Caco-2 (cell line): Measurements from ENCODE around the gene SHCBP1. TPM values are rescaled to one million over a fixed set of nuclear protein-coding genes. Genes with fewer than 3 reads are reported as not detected.

Experiments
- BruUV-seq: library from RNA; stranded (reverse); fragments of 400-500 nt; replicated peaks from 2 replicates; lab custom pipeline; 2021; lab: Mats Ljungman, UMichigan
- CTCF ChIA-PET: fragments of 300-600 bp; sonication (Branson Sonifier 250); formaldehyde crosslinking; loops from one replicate; lab custom pipeline; 2022; ENCODE audit warnings: antibody characterized with exemption; lab: Charles Lee
- POLR2A ChIA-PET: fragments of 300-600 bp; sonication (Branson Sonifier 250); formaldehyde crosslinking; loops from one replicate; lab custom pipeline; 2022; ENCODE audit warnings: antibody characterized with exemption; lab: Charles Lee
- DNase-seq, 2 experiments: peaks; one replicate each; pipeline versions ENCODE4 v3.0.0 to v3.0.0-alpha.2; 2020 to 2022
- H3K27me3 ChIP-seq: replicated peaks from 2 replicates; pipeline ENCODE4 v1.6.0; 2011; ENCODE audit warnings: low read length; ENCODE audit not compliant: control insufficient read depth, insufficient read depth
- H3K36me3 ChIP-seq: 2 replicates; pipeline ENCODE4 v1.5.1; 2011; ENCODE audit warnings: low read length; ENCODE audit not compliant: control insufficient read depth, insufficient read depth
- H3K4me1 ChIP-seq: fragments of 250-450 bp; sonication (Bioruptor Pico); 2 replicates; pipeline ENCODE4 v1.5.1; 2020; ENCODE audit warnings: mild to moderate bottlenecking
- H3K4me3 ChIP-seq: 2 replicates; pipeline ENCODE4 v1.5.1; 2011; ENCODE audit warnings: low read depth, mild to moderate bottlenecking, control low read depth, low read length
- H3K9me3 ChIP-seq: fragments of 250-450 bp; sonication (Bioruptor Pico); 2 replicates; pipeline ENCODE4 v1.5.1; 2020; ENCODE audit warnings: mild to moderate bottlenecking, moderate library complexity
- H3K27ac Mint-ChIP-seq: one replicate; pipeline ENCODE4 v1.8.0; 2022; ENCODE audit warnings: mixed read lengths; ENCODE audit not compliant: unreplicated experiment
- H3K27me3 Mint-ChIP-seq: one replicate; pipeline ENCODE4 v1.8.0; 2022; ENCODE audit warnings: mixed read lengths; ENCODE audit not compliant: insufficient read depth, unreplicated experiment
- H3K36me3 Mint-ChIP-seq: one replicate; pipeline ENCODE4 v1.8.0; 2022; ENCODE audit warnings: mild to moderate bottlenecking, mixed read lengths; ENCODE audit not compliant: insufficient read depth, unreplicated experiment
- H3K4me1 Mint-ChIP-seq: one replicate; pipeline ENCODE4 v1.8.0; 2022; ENCODE audit warnings: low read depth, mixed read lengths; ENCODE audit not compliant: unreplicated experiment
- H3K4me3 Mint-ChIP-seq: one replicate; pipeline ENCODE4 v1.8.0; 2022; ENCODE audit warnings: mild to moderate bottlenecking, moderate library complexity, mixed read lengths; ENCODE audit not compliant: unreplicated experiment
- H3K9me3 Mint-ChIP-seq: one replicate; pipeline ENCODE4 v1.8.0; 2022; ENCODE audit warnings: mixed read lengths; ENCODE audit not compliant: unreplicated experiment
- intact Hi-C: fragments of 100-400 bp; cut with micrococcal nuclease; formaldehyde crosslinking; loops from one replicate; pipeline ENCODE4 v1.10.0; 2022; ENCODE audit not compliant: unreplicated experiment
- total RNA-seq: library from RNA; stranded (reverse); gene quantifications from 2 replicates; pipeline ENCODE4 v1.2.3, GENCODE V29; 2022
- TF ChIP-seq, protein P1 (sequence below), 2 experiments: fragments of 200-600 bp in 1 of 2; IDR thresholded peaks; 1 replicate in 1 of 2; 2 replicates in 1 of 2; pipeline versions ENCODE4 v1.5.1 to v1.8.0; 2011 to 2022; ENCODE audit warnings: antibody characterized with exemption in 1 of 2, control low read depth in 1 of 2, inconsistent platforms in 1 of 2, low read depth in 1 of 2, low read length in 1 of 2, mild to moderate bottlenecking in 1 of 2, moderate library complexity in 1 of 2; ENCODE audit not compliant: insufficient read depth in 1 of 2, severe bottlenecking in 1 of 2, unreplicated experiment in 1 of 2

The SHCBP1 gene
- total RNA-seq, 1 experiment from 2014 or later: 23.3 TPM

GRCh38 chr16:46586011-46586577, 35.1 kb downstream of the SHCBP1 start:
- Histone ChIP-seq H3K9me3 (no peaks in the 10 kb centered on the region), H3K36me3 (no peaks in the 10 kb centered on the region; the same call in 1 of the 2 replicates), H3K4me3 (no peak overlapping the region), H3K4me1 (no peaks in the 10 kb centered on the region), H3K27me3 (no peaks in the 10 kb centered on the region)
- no TSS peak for BruUV-seq
- POLR2A ChIA-PET: no interaction called here
- Mint-ChIP-seq H3K4me3 (no peak overlapping the region), H3K4me1 (no peaks in the 10 kb centered on the region), H3K9me3 (peaks cover 15% of the 10 kb centered on the region), H3K27ac (no peak overlapping the region), H3K36me3 (peaks cover 29% of the 10 kb centered on the region), H3K27me3 (no peaks in the 10 kb centered on the region)
- TF ChIP-seq, protein P1, sequence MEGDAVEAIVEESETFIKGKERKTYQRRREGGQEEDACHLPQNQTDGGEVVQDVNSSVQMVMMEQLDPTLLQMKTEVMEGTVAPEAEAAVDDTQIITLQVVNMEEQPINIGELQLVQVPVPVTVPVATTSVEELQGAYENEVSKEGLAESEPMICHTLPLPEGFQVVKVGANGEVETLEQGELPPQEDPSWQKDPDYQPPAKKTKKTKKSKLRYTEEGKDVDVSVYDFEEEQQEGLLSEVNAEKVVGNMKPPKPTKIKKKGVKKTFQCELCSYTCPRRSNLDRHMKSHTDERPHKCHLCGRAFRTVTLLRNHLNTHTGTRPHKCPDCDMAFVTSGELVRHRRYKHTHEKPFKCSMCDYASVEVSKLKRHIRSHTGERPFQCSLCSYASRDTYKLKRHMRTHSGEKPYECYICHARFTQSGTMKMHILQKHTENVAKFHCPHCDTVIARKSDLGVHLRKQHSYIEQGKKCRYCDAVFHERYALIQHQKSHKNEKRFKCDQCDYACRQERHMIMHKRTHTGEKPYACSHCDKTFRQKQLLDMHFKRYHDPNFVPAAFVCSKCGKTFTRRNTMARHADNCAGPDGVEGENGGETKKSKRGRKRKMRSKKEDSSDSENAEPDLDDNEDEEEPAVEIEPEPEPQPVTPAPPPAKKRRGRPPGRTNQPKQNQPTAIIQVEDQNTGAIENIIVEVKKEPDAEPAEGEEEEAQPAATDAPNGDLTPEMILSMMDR (IDR thresholded peaks at IDR 0.05; ENCODE audit: insufficient read depth in 1 of 2, low read depth in 1 of 2, low read length in 1 of 2, severe bottlenecking in 1 of 2, unreplicated experiment in 1 of 2): no peak
- DNase-seq: no peak
- CTCF ChIA-PET: no interaction called here
- intact Hi-C loops: no loop called here

DNA sequence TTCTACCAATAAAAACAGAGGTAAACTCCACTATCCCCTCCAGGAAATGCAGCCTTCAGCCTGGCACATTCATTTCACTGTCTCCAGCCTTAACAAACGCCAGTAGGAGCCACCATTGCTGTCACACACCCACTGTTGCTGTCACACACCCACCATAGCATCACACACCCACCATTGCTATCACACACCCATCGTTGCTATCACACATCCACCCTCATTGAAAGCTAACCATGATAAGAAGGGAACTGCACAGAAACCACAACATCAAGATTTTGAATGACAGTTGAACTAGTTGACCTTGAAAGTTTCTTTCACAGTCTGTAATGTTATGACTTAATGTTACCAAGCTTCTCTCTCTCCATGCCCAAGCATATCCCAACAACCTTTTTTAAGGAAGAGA, 38.1 kb downstream of the SHCBP1 start:
- Histone ChIP-seq H3K27me3 (no peaks in the 10 kb centered on the region), H3K4me3 (no peak overlapping the region), H3K4me1 (no peaks in the 10 kb centered on the region), H3K36me3 (no peaks in the 10 kb centered on the region; the same call in 1 of the 2 replicates), H3K9me3 (no peaks in the 10 kb centered on the region)
- no peaks in the 10 kb centered on the region for H3K4me1 Mint-ChIP-seq
- H3K27ac Mint-ChIP-seq: no peak overlapping the region
- ChIA-PET CTCF (no interaction called here), POLR2A (no interaction called here)
- H3K27me3 Mint-ChIP-seq: no peaks in the 10 kb centered on the region
- no TSS peak for BruUV-seq
- intact Hi-C loops: no loop called here
- no peak for DNase-seq
- H3K9me3 Mint-ChIP-seq: peaks cover 15% of the 10 kb centered on the region
- no peak overlapping the region for H3K4me3 Mint-ChIP-seq
- H3K36me3 Mint-ChIP-seq: peaks cover 25% of the 10 kb centered on the region
- TF ChIP-seq, protein P1 (IDR thresholded peaks at IDR 0.05; ENCODE audit: insufficient read depth in 1 of 2, low read depth in 1 of 2, low read length in 1 of 2, severe bottlenecking in 1 of 2, unreplicated experiment in 1 of 2): no peak

GRCh38 chr16:46582313-46582712, 38.9 kb downstream of the SHCBP1 start:
- Mint-ChIP-seq H3K4me3 (no peak overlapping the region), H3K27me3 (no peaks in the 10 kb centered on the region), H3K27ac (no peak overlapping the region), H3K36me3 (peaks cover 25% of the 10 kb centered on the region), H3K4me1 (no peaks in the 10 kb centered on the region), H3K9me3 (peaks cover 15% of the 10 kb centered on the region)
- Histone ChIP-seq H3K9me3 (no peaks in the 10 kb centered on the region), H3K4me3 (no peak overlapping the region), H3K4me1 (no peaks in the 10 kb centered on the region), H3K27me3 (no peaks in the 10 kb centered on the region), H3K36me3 (no peaks in the 10 kb centered on the region; the same call in 1 of the 2 replicates)
- BruUV-seq: no TSS peak
- DNase-seq: no peak
- intact Hi-C loops: no loop called here
- POLR2A ChIA-PET: no interaction called here
- TF ChIP-seq, protein P1 (IDR thresholded peaks at IDR 0.05; ENCODE audit: insufficient read depth in 1 of 2, low read depth in 1 of 2, low read length in 1 of 2, severe bottlenecking in 1 of 2, unreplicated experiment in 1 of 2): no peak
- CTCF ChIA-PET: no interaction called here
